Tibial nerve (tissue), 4 donors: ENCODE data around the gene ATG5. TPM values are rescaled to one million over a fixed set of nuclear protein-coding genes. Genes with fewer than 3 reads are reported as not detected.
"Not testable (repeated sequence)": the region's sequence is repeated elsewhere in the genome, so short reads cannot be mapped to it uniquely, and the experiment has no call there.

Source experiments
- DNase-seq, 2 donors: peaks; one replicate each; pipeline ENCODE4 v3.0.0-alpha.2; 2019; ENCODE audit warnings: low spot score in 2 of 2
- H3K27ac ChIP-seq, 4 donors: fragments of 200-600 bp; sonication (generic) in 3 of 4; one replicate each; pipeline ENCODE4 v1.5.1; 2017 to 2019; ENCODE audit warnings: mild to moderate bottlenecking in 1 of 4
- H3K27me3 ChIP-seq, 2 donors: fragments of 200-600 bp; sonication (generic) in 1 of 2; one replicate each; pipeline versions ENCODE4 v1.5.1 to v1.6.0; 2017 to 2019
- H3K36me3 ChIP-seq, 3 donors: fragments of 200-600 bp; sonication (generic); one replicate each; pipeline ENCODE4 v1.5.1; 2018 to 2019
- H3K4me1 ChIP-seq, 4 donors: fragments of 200-600 bp; sonication (generic) in 3 of 4; one replicate each; pipeline ENCODE4 v1.5.1; 2017 to 2019
- H3K4me3 ChIP-seq, 4 donors: fragments of 200-600 bp; sonication (generic) in 3 of 4; one replicate each; pipeline ENCODE4 v1.5.1; 2017 to 2019; ENCODE audit warnings: mild to moderate bottlenecking in 1 of 4, moderate library complexity in 1 of 4
- H3K9me3 ChIP-seq, 4 donors: fragments of 200-600 bp; sonication (generic) in 3 of 4; one replicate each; pipeline ENCODE4 v1.5.1; 2017 to 2019
- EP300 ChIP-seq, 2 donors: sonication (generic); formaldehyde crosslinking; IDR thresholded peaks; one replicate each; pipeline ENCODE4 v1.6.1; 2017; ENCODE audit warnings: antibody characterized with exemption in 2 of 2, mild to moderate bottlenecking in 1 of 2
- POLR2A ChIP-seq, 2 donors: fragments of 450-650 bp; IDR thresholded peaks; one replicate each; pipeline ENCODE4 v1.6.1; 2017; ENCODE audit warnings: antibody characterized with exemption in 2 of 2, mild to moderate bottlenecking in 2 of 2, moderate library complexity in 2 of 2
- WGBS, 2 donors: methylation state at CpG; one replicate each; pipeline ENCODE4 v1.1.5; 2018; 5-methylcytosine and 5-hydroxymethylcytosine counted together
- total RNA-seq, 4 donors: library from RNA; depleted of rRNA; stranded (reverse); fragments of >200 nt; gene quantifications; one replicate each; pipeline ENCODE4 v1.1.0, GENCODE V29; 2016
- TF ChIP-seq, protein P1 (sequence below), 5 experiments: fragments of 200-600 bp in 3 of 5; fragments of 450-650 bp in 2 of 5; sonication (generic) in 3 of 5; IDR thresholded peaks; one replicate each; pipeline ENCODE4 v1.5.1; 2016 to 2019; ENCODE audit warnings: antibody characterized with exemption in 5 of 5, mild to moderate bottlenecking in 3 of 5, moderate library complexity in 2 of 5

ATG5 gene
- total RNA-seq, 4 donors from 2014 or later, result 25.5 to 39.1 (median 35.7) TPM

DNA sequence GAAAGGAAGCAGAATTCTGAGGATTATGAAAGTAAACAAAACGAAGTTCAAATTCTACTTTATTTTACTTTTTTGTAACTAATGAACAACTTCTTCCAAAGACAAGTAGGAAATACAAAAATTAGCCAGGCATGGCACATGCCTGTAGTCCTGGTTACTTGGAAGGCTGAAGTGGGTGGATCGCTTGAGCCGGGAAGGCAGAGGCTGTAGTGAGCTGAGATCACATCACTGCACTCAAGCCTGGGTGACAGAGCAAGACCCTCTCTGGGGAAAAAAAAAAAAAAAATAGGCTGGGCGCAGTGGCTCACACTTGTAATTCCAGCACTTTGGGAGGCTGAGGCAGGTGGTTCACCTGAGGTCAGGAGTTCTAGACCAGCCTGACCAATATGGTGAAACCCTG, 82.3 kb downstream of the ATG5 start:
- TF ChIP-seq, protein P1, sequence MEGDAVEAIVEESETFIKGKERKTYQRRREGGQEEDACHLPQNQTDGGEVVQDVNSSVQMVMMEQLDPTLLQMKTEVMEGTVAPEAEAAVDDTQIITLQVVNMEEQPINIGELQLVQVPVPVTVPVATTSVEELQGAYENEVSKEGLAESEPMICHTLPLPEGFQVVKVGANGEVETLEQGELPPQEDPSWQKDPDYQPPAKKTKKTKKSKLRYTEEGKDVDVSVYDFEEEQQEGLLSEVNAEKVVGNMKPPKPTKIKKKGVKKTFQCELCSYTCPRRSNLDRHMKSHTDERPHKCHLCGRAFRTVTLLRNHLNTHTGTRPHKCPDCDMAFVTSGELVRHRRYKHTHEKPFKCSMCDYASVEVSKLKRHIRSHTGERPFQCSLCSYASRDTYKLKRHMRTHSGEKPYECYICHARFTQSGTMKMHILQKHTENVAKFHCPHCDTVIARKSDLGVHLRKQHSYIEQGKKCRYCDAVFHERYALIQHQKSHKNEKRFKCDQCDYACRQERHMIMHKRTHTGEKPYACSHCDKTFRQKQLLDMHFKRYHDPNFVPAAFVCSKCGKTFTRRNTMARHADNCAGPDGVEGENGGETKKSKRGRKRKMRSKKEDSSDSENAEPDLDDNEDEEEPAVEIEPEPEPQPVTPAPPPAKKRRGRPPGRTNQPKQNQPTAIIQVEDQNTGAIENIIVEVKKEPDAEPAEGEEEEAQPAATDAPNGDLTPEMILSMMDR (IDR thresholded peaks at IDR 0.05), result no peak
- TF ChIP-seq EP300 (IDR thresholded peaks at IDR 0.05), result no peak
- no peak for TF ChIP-seq POLR2A (IDR thresholded peaks at IDR 0.05)

GRCh38 chr6:106241498-106241897, 84.1 kb downstream of the ATG5 start:
- H3K27me3 ChIP-seq, result no peaks in the 10 kb centered on the region
- H3K4me1 ChIP-seq, result no peaks in the 10 kb centered on the region
- H3K4me3 ChIP-seq, result no peak overlapping the region
- peaks cover 0 to 5% (median 0%) of the 10 kb centered on the region in 3 donors for H3K36me3 ChIP-seq
- H3K27ac ChIP-seq, result no peak overlapping the region
- DNase-seq, result no peak
- no peak for TF ChIP-seq POLR2A (IDR thresholded peaks at IDR 0.05)
- TF ChIP-seq, protein P1 (IDR thresholded peaks at IDR 0.05), result no peak
- no peak for TF ChIP-seq EP300 (IDR thresholded peaks at IDR 0.05)
- no peaks in the 10 kb centered on the region for H3K9me3 ChIP-seq

More for the DNA sequence above, 82.3 kb downstream of the ATG5 start:
- Histone ChIP-seq H3K4me3 (no peak overlapping the region), H3K27ac (no peak overlapping the region), H3K27me3 (no peaks in the 10 kb centered on the region), H3K9me3 (no peaks in the 10 kb centered on the region), H3K36me3 (peaks cover 0 to 12% (median 0%) of the 10 kb centered on the region in 3 donors), H3K4me1 (no peaks in the 10 kb centered on the region)
- DNase-seq, result no peak
- 87 to 88% methylated on average over 4 of the region's 4 CpGs for WGBS, 2 donors

- TF ChIP-seq, protein P1 (IDR thresholded peaks at IDR 0.05), result no peak
- TF ChIP-seq EP300 (IDR thresholded peaks at IDR 0.05) (no peak), POLR2A (IDR thresholded peaks at IDR 0.05) (no peak)
- no peak overlapping the region for H3K27ac ChIP-seq
- peaks cover 0 to 17% (median 0%) of the 10 kb centered on the region in 3 donors for H3K36me3 ChIP-seq
- WGBS, 2 donors, result 88 to 98% methylated on average over 1 of the region's 1 CpG
- no peak for DNase-seq
- H3K4me3 ChIP-seq, result no peak overlapping the region
- H3K9me3 ChIP-seq, result no peaks in the 10 kb centered on the region
- H3K4me1 ChIP-seq, result no peaks in the 10 kb centered on the region
- no peaks in the 10 kb centered on the region for H3K27me3 ChIP-seq
Measured at GRCh38 chr6:106237286-106237685, 88.3 kb downstream of the ATG5 start.

DNA sequence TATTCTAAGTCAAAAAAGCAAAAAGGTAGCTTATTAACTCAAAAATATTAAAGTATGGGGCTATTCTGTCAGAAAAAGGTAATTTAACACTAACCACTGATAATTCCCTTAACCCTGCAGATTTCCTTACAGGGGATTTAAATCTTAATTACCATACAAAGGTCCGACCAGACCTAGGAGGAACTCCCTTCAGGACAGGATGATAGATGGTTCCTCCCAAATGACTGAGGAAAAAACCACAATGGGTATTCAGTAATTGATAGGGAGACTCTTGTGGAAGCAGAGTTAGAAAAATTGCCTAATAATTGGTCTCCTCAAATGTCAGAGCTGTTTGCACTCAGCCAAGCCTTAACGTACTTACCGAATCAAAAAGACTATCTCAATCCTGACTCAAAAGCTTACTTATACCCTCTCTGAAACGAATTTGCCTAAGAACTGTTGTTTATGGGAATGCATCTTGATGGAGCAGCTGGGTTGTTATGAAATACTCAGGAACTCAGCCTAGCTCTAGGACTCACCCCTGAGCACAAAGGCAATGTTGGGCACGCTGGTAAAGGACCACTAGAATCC, 95.6 kb downstream of the ATG5 start:
- H3K27me3 ChIP-seq, H3K9me3 ChIP-seq, H3K4me1 ChIP-seq, H3K27ac ChIP-seq, H3K4me3 ChIP-seq, H3K36me3 ChIP-seq, DNase-seq: not testable (repeated sequence)
- WGBS, 2 donors, result 77 to 86% methylated on average over 5 of the region's 5 CpGs

GRCh38 chr6:106227612-106228507, 97.7 kb downstream of the ATG5 start:
- 96 to 98% methylated on average over 17 of the region's 17 CpGs for WGBS, 2 donors
- no peaks in the 10 kb centered on the region for H3K27me3 ChIP-seq

More at GRCh38 chr6:106227612-106228507, 97.7 kb downstream of the ATG5 start:
- TF ChIP-seq EP300 (IDR thresholded peaks at IDR 0.05) (no peak), POLR2A (IDR thresholded peaks at IDR 0.05) (no peak)
- TF ChIP-seq, protein P1 (IDR thresholded peaks at IDR 0.05), result no peak
- H3K36me3 ChIP-seq, result peaks cover 0 to 4% (median 0%) of the 10 kb centered on the region in 3 donors
- no peak for DNase-seq
- H3K27ac ChIP-seq, result no peak overlapping the region
- H3K4me1 ChIP-seq, result no peaks in the 10 kb centered on the region
- H3K4me3 ChIP-seq, result no peak overlapping the region
- peaks cover 0 to 2% (median 0%) of the 10 kb centered on the region in 4 donors for H3K9me3 ChIP-seq
